H54 (cell line): Measurements from ENCODE around the gene GPHA2.
"Not testable (repeated sequence)": the region's sequence is repeated elsewhere in the genome, so short reads cannot be mapped to it uniquely, and the experiment has no call there.

Source experiments
- DNase-seq: peaks from one replicate; pipeline ENCODE4 v3.0.0; 2011; ENCODE audit warnings: low spot score, mixed read lengths; ENCODE audit not compliant: insufficient read length
- FAIRE-seq: peaks from 3 replicates; lab custom pipeline; 2011; peaks lifted over from hg19 to GRCh38; lab: Jason Lieb, UNC
- POLR2A ChIP-seq: IDR thresholded peaks from 2 replicates; pipeline ENCODE4 v1.6.1; 2011; ENCODE audit warnings: low read depth, mild to moderate bottlenecking, low read length

GPHA2 gene, protein sequence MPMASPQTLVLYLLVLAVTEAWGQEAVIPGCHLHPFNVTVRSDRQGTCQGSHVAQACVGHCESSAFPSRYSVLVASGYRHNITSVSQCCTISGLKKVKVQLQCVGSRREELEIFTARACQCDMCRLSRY

DNA sequence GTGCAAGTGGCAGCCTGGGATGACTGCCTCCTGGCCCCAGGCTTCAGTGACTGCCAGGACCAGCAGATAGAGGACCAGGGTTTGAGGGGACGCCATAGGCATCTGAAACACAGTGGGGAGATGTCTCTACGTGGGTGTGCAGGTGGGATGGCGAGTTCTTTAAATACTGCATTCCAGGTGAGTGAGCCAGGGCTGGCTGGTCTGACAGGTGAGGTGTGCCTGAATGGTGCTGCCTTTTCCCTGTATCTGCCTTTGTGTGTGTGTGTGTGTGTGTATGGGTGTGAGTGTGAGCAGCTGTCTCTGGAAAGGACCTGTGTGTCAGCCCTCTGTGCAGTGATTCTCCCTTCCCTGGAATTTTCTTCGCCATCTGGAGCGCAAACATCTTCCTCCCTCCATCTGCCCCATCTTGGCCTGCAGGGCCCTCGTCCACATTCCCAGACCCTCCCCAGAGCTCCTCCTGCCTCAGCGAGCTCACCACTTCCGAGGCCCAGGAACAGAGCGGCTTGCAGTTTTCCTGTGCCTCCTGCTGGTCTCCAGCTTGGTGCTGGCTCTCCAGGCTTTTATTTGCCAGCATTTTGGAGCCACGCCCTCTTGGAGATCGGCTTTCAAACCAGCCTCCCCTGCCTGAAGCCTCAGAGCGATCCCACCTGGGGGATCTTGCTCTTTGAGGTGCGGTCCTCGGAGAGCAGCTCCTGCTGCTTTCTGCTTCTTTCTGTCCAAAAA lies at the start of gene GPHA2:
TSS of gene GPHA2 (minus strand) at position 535 of the 723 bp plus-strand sequence. CDS start at position 102, 433 bp downstream.
- no peak for DNase-seq
- TF ChIP-seq POLR2A = no peak
- FAIRE-seq = no peak

DNA sequence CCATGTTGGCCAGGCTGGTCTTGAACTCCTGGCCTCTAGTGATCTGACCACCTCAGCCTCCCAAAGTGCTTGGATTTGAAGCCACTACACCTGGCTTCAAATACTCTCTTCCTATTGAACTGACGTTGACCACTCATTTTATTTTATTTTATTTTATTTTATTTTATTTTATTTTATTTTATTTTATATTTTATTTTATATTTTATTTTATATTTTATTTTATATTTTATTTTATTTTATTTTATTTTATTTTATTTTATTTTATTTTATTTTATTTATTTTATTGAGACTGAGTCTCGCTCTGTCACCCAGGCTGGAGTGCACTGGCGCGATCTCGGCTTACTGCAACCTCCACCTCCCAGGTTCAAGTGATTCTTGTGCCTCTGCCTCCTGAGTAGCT lies 47.6 kb upstream of the GPHA2 start:
- DNase-seq, FAIRE-seq: not testable (repeated sequence)

DNA sequence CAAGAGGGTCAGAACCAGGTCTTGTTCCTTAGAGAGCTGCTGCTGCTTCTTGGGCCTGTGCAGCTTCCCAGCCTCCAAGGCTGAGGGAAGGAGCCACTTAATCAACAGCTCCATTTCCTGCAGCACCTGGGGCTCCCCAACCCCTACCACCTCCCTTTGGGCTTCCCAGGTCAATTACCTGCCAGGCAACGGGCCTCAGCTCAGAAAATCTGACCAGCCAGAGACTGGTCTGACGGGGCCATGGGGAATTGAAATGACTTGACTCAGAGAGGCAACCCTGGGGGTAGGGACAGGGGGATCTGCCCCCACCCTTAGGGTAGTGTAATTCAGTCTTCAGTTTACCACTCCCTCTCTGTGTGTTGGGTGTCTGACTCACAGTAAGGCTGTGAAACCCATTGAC lies 41.0 kb upstream of the GPHA2 start:
- DNase-seq (no peak), FAIRE-seq (no peak)
- no peak for TF ChIP-seq POLR2A

DNA sequence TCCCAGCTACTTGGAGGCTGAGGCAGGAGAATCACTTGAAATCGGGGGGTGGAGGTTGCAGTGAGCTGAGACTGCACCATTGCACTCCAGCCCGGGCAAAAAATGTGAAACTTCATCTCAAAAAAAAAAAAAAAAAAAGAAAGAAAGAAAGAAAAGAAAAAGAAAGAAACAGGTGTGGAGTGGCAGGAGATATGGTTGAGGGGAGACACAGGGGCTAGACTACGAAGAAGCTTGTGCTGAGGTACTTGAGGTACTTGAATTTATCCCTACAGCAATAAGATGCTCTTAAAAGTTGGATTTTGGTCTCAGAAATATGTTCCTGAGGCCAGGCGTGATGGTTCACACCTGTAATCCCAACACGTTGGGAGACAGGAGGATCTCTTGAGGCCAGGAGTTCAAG lies 38.4 kb upstream of the GPHA2 start:
- FAIRE-seq (no peak), DNase-seq (no peak)
- TF ChIP-seq POLR2A = no peak

DNA sequence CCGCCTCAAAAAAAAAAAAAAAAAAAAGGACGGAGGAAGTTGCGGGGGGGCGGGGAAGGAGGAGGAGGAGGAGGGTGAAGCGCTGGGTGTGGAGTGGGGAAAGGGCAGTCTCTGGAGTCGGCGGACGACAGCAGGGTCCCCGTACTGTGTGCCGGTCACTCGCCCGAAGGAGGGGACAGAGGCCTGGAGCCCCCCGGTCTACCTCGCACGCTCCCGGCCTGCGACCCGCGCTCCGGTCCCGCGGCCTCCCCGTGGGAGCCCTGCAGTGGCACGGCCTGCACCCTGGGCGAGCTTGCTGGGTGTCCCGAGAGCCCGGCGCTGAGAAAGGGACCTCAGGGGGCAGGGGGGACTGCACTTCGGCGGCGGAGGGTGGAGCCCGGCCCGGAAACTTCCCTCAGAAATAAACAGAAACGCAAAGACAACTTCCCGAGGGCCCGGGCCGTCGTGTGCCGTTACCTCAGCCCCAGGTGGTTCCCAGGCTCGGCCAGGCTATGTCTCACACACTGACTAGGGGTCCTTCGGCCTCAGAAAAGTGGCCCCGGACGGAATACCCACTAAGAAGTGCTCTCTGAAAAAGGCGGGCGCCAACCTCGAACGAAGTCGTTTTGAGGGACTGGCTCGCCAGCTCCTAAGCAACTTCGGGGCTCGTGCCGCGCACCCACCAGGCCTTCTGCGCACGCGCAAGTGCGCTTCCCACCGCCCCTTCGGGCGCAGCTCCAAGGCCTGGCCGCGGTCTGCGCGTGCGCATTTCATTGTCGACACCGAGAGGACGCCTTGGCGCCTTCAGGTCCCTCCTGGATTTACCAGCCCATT lies 35.9 kb upstream of the GPHA2 start, which contains the start of gene MAJIN:
TSS of gene MAJIN (minus strand) at position 688 of the 813 bp plus-strand sequence. CDS start 12,703 bp downstream, outside the sequence.
- DNase-seq = no peak
- no peak for FAIRE-seq
- no peak for TF ChIP-seq POLR2A

DNA sequence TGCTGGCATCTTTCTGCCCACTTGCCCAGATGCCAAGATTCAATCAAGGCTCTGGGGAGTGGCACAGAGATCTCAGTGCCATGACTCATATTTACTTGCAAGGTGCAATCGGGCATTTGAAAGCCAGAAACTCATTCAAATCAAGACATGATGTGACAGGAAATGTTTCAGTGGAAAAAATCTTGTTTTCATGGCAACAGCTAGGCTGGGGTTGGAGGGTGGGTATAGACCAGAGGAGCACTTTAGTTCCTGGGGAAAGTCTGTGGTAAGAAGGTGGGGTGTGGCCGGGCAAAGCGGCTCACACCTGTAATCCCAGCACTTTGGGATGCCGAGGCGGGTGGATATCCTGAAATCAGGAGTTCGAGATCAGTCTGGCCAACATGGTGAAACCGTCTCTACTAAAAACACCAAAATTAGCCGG lies 35.0 kb upstream of the GPHA2 start:
- FAIRE-seq (no peak), DNase-seq (peak; percentile 38)
- no peak for TF ChIP-seq POLR2A

DNA sequence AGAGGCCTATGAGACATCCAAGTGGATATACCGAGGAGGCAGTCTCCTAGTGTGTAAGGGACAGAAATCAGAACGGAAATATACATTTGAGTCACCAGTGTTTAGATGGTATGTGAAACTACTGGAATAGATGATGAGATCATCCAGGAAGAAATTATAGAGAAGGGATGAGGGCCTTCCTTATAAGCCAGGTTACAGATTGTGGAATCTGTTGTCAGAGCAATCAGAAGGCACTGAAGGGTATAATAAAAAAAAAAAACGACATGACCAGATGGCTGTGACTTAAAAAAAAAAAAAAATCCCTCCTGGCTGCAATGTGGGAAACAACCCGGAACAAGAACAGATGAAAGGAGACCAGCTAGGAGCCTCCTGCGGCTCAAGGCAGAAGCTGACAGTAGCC lies 33.5 kb upstream of the GPHA2 start:
- peak; percentile 56 for DNase-seq
- TF ChIP-seq POLR2A = no peak

DNA sequence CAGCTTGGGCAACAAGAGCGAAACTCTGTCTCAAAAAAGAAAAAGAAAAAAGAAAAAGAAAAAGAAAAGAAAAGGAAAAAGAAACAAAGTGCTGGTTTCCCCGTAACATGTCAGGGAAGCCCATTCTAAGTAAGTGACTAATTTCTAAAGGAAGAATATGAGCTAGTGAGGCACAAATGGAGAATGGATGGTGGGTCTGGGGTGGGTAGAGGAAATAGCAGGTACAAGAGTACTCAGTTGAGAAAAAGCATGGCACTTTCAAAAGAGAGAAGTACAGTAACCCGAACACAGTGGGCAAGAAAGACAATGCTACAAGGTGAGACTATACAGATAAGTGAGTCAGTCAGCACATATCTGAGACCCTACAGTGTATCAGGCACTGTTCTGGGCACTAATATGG lies 31.7 kb upstream of the GPHA2 start:
- no peak for FAIRE-seq
- DNase-seq = no peak
- TF ChIP-seq POLR2A = no peak

More for the DNA sequence above, 33.5 kb upstream of the GPHA2 start:
- FAIRE-seq = no peak

DNA sequence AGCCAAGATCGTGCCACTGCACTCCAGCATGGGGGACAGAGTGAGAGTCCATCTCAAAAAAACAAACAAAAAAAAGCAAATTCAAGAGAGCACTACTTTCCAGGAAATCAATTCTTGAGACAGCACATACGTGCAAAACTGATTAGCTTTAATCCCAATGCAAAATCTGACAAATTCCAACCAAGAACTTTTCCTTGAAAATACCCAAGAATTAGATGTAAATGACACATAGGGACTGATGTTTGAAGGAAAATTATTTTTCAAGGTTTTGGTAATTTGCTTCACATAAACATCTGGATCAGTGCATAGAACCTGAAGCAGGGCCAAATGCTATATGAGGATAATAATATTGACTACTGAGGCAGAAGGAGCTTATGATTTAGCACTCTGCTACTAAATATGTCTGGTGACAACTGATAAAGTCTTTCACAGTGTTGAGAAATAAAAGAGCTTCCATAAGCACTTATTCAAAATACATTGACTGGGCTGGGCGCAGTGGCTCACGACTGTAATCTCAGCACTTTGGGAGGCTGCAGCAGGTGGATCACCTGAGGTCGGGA lies 27.5 kb upstream of the GPHA2 start:
- DNase-seq (no peak), FAIRE-seq (no peak)

DNA sequence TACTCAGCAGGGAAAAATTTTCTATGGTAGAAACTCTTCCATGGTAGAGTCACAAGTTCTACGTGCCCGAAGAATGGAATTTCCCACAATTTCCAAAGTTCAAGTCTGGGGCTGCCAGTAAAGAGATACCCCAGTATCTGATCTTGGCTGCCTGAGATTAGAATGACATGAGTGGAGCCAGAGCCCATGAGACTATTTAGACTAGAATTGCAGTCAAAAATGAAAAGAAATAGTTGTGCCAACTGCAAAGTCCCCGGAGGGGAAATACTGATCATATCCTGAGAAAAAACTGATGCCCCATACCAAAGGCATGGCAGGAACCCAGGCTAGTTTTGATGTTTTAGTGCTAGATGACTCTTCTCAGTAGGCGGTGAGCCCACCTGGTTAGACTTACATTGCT lies 25.0 kb upstream of the GPHA2 start:
- no peak for TF ChIP-seq POLR2A
- FAIRE-seq (no peak), DNase-seq (no peak)

More for the DNA sequence above, 27.5 kb upstream of the GPHA2 start:
- TF ChIP-seq POLR2A = no peak

DNA sequence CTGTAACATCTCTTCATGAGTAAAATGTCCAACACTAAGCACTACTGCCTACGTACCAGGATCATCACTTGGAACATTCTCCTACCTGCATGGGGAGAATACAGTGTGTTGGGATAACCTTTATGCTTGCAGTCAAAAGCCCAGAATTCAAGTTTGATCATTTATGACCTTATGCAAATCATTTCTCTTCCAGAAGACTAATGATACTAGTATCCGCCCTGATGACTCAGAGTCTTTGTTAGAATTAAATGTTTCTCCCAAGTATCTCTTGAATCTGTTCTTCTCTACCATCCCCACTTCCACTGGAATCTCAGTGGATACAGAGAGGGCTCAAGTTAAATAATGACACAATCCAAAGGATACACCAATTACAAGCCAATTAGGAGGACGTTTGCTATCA lies 23.8 kb upstream of the GPHA2 start:
- TF ChIP-seq POLR2A = no peak
- DNase-seq = no peak
- no peak for FAIRE-seq

DNA sequence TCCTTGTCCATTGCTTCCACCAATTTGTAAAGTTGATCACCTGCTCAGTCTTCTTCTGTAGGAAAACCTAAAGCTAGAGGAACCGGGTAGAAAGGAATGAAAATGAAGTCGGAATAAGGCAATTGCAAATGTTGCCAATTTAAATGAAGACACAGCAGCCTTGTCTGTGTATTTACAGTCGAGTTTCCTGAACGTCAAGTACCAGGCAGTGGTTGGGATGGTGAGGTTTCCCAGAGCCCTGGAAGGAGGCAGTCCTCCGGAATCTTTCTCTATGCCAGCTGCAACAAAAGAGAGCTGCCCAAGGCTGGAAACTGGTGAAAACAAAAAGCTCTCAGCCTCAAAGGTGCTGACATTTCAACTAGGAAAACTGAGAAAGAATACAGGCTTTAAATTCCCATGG lies 18.5 kb upstream of the GPHA2 start:
- no peak for TF ChIP-seq POLR2A
- DNase-seq (no peak), FAIRE-seq (no peak)

DNA sequence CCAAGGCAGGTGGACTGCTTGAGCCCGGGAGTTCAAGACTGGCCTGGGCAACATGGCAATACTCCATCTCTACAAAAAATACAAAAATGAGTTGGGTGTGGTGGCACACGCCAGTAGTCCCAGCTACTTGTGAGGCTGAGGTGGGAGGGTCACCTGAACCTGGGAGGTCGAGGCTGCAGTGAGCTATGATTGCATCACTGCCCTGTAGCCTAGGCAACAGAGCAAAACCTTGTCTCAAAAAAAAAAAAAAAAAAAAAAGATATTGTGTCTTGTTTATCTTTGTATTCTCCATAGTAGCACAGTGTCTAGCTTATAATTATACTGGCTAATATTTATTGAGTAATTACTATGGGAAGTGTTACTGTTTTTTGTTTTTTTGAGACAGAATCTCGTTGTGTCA lies 15.8 kb upstream of the GPHA2 start:
- no peak for TF ChIP-seq POLR2A
- no peak for FAIRE-seq
- no peak for DNase-seq

DNA sequence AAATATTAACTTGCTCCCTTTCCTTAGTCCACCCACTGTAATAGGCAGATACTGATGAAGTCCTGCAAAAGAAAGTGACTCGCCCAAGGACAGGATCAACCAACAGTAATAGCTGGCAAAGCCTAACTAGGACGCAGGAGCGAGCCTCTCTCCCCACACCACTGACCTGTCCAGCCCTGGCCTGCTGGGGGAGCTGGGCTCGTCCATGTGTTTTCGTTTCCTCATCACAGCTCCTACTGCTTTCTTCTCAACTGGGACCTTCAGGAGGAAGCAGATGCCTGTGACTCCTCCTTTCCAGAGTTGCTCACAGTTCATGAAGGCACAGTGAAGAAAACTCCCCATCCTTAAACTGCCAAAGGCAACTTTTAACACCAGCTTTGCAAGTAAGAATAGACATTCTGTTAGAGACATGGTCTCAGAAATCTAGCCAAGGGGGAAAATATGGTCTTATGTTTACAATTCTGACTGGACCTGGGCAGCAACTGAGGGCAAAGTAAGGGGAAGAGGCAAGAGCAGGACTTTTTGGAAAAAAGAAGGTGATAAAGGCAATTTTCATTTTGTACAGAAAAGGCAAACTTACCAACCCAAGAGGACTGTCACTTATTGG lies 11.6 kb upstream of the GPHA2 start:
- DNase-seq = no peak
- TF ChIP-seq POLR2A = no peak
- FAIRE-seq = no peak
